GM12892 (cell line): ENCODE measurements around the gene SELENOH.

Experiments
- DNase-seq: peaks from one replicate; pipeline ENCODE4 v3.0.0; 2011; ENCODE audit not compliant: insufficient read length
- FAIRE-seq: peaks from 2 replicates; lab custom pipeline; 2011; peaks lifted over from hg19 to GRCh38; lab: Jason Lieb, UNC
- POLR2A ChIP-seq: IDR thresholded peaks from 2 replicates; pipeline ENCODE4 v1.6.1; 2011; ENCODE audit warnings: low read depth, low read length, control low read depth
- POLR2AphosphoS5 ChIP-seq: IDR thresholded peaks from 2 replicates; pipeline ENCODE4 v1.6.1; 2011; ENCODE audit warnings: low read depth, low read length, control low read depth
- TAF1 ChIP-seq: IDR thresholded peaks from 2 replicates; pipeline ENCODE4 v1.6.1; 2011; ENCODE audit warnings: low read depth, mild to moderate bottlenecking, control low read depth, low read length, borderline replicate concordance

Gene SELENOH

DNA sequence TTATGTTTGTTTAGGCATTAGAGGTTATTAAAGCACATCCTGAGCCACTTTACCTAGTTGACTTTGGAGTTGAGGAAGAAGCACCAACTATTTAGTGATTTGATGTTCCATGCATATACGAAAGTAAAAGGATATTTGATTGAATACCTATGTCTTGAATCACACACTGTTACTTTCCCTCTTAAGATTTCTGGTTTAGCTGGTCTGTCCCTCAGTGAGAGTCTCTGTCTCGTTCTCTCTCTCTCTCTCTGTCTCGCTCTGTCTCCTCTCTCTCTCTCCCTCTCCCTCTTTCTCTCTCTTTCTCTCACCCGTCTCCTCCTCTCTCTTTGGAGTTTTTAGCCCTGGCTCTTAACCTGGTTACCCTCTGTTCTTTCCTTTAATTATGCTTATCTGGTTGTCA lies 31.3 kb downstream of the SELENOH start:
- FAIRE-seq (no peak), DNase-seq (no peak)

DNA sequence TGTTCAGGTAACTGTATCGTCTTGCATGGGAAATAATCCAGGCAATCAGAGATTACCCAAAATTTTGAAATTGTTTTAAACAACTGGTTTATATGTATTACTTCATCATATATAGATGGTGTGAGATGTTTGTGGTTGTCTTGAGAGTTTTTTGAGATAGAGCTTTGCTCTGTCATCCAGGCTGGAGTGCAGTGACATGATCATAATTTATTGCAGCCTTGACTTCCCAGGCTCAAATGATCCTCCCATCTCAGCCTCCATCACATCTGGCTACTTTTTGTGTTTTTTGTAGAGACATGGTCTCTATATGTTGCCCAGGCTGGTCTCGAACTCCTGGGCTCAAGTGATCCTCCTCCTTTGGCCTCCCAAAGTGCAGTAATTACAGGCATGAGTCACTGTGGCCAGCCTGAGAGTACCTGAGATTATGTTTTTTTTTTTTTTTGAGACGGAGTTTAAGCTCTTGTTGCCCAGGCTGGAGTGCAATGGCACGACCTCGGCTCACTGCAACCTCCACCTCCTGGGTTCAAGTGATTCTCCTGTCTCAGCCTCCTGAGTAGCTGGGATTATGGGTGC lies 31.8 kb downstream of the SELENOH start:
- DNase-seq: no peak
- TF ChIP-seq POLR2AphosphoS5 (no peak), TAF1 (no peak), POLR2A (no peak)
- no peak for FAIRE-seq

More for the DNA sequence above, 31.3 kb downstream of the SELENOH start:
- TF ChIP-seq POLR2AphosphoS5 (no peak), POLR2A (no peak), TAF1 (no peak)

DNA sequence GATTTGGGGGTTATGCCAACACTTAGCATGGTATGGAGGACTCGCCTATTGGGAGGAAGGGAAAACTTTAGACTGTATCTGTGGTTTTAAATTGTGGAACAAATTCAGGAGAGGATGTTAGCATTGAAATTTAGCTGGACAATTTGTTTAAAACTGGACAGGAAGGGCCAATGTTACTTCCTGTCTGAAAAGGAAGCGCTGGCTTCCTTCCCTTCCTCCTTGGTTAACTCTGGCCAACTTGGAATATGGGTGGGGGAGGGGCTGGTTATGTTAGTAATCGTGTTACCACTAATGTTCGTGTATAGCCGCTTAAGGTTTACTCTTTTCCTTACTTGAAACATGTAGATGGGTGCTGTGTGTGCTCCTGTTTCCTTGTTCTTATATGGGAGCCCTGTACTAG lies 34.2 kb downstream of the SELENOH start:
- no peak for FAIRE-seq
- TF ChIP-seq POLR2A (no peak), TAF1 (no peak), POLR2AphosphoS5 (no peak)

DNA sequence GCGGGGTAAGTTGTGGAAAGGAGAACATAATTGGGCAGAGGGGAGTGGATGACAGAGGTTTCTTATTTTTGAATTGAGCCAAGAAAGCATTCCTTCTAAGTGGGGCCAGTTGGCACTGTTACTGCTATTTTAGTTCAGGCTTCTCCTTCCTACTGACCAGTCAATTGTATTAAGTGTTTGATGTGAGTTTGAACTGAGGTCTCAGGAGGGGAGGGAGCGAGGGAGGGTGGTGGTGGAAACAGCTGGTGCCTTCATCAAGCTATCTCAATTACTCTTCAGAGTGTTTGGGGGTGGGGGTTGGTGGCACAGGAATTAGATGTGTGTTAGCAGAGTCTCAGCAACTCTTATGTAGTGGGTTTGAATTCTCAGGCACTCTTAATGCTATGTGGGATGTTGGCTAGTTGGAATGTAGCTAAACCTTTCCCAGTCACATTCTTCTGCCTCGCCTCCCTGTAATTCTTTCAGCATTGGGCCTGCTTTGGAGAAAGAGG lies 34.8 kb downstream of the SELENOH start:
- DNase-seq: no peak
- TF ChIP-seq POLR2AphosphoS5 (no peak), POLR2A (no peak), TAF1 (no peak)
- no peak for FAIRE-seq

More for the DNA sequence above, 34.2 kb downstream of the SELENOH start:
- DNase-seq: no peak

DNA sequence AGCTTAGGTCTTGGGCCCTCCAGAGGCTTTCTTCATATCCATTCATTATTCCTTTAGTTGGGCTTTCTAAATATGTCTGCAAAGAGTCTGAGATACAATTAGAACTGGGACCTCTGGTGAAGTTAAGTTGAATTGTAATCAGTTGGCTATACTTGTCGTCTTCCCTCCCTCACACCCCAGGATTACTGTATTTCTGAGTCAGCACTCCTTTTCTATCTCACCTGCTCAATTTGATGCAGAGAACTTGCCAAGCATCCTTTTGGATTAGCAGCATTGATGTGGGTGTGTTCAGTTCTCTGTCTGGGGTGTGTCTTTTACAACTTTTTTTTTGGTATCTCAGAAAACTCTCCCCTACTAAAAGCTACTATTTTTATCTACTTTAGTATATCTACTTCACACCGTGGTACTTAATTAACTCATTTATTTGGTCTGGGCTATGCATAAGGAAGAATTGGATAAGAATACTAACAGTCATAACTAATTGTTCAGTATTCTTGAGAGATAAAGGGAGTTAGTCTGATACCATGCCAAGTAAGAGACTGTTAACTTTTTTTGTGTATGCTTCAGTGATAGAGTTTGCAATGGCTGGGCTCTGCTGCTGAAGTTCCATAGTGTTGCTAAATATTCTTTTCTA lies 35.4 kb downstream of the SELENOH start:
- no peak for TF ChIP-seq TAF1
- TF ChIP-seq POLR2AphosphoS5: no peak
- no peak for TF ChIP-seq POLR2A
- DNase-seq (no peak), FAIRE-seq (no peak)

DNA sequence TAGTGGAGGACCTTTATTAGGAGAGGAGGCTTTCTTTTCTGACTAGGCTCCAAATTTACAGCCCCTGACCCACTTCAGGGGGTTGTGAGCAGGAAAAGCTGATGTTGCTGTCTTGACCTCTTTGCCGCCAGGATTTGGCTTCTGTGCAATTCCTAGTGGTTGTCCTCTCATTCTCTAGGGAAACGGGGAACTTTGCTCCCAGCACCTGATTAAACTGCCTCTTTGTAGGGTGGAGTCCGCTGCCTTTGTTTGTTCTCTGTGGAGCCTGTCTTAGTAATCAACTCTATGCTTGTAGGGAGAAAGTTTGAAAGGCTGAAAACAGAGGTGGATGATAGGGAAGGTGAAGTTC lies 36.7 kb downstream of the SELENOH start:
- DNase-seq (no peak), FAIRE-seq (no peak)

DNA sequence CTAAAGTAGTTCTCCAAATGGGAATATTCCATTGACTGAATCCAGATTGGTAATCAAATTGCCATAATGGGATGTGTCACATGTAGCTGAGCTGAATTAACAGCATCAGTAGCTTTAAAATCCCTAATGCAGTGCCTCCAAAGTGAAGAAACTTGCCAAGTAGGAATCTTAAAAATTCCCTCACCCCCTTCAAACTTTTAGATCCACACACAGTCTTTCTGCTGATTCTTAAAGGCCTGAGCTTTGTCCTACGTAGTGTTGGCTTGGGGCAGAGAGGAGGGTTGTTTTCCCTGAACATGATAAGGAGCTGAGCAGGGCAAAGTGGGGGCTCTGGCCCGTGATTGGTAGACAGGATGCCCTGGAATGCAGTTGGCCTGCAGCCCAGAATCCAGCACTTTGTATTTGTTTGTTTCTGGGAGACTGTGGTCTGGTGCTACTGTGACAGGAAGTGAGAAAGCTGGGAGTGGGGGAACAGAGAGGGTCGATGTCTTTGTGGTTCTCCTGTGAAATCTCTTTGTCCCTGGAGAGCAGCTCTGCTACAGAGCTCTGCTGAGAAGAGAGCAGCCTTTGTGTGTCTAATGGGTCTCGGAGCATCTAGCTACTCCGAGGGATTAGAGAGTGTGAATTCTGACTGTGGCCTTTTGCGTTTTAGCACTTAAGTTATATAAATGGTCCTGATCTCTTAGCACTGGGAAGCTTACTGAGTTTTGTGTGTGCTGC lies 37.2 kb downstream of the SELENOH start:
- no peak for TF ChIP-seq TAF1
- no peak for TF ChIP-seq POLR2A
- no peak for TF ChIP-seq POLR2AphosphoS5
- FAIRE-seq (no peak), DNase-seq (no peak)

More for the DNA sequence above, 36.7 kb downstream of the SELENOH start:
- no peak for TF ChIP-seq POLR2AphosphoS5
- no peak for TF ChIP-seq POLR2A

DNA sequence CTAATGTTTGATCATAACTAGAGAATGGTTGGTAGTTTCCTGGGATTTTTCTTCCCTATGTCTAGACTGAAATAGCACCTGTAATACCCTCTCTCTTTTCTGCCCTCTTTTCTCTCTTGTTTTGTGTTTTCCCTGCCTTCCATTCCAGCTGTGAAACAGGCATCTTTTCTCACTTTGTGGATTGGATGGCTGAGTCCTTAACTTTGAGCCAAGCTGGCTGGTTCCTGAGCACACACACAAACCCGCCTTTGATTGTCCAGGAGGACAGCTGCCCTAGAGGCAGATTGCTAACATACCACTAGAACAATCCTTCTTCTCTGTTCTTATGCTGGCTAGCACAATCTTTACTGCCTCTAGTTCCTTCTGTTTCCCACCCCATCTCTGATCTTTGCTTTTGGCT lies 38.0 kb downstream of the SELENOH start:
- no peak for FAIRE-seq
- TF ChIP-seq TAF1: no peak
- DNase-seq: no peak

DNA sequence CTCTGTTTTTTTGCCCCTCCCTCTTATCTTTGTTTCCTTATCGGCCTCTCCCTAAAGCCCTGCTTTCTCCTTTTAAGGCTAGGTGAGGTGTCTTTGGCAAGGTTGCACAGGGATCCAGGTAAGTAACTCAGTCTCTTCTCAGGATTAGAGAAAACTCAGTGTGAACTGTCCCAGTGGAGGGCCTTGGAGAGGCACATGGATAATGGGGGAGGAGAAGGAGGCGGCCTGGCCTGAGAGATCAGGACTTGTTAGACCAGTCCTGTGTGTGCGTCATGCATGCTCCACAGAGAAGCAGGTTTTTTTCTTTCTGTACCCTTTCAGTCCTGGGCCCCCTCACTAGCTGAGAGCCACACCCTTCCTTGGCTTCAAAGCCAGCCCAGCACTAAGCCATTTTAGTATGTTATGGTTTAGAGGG lies 40.2 kb downstream of the SELENOH start:
- TF ChIP-seq POLR2AphosphoS5 (no peak), TAF1 (no peak), POLR2A (no peak)
- FAIRE-seq: no peak
- DNase-seq: no peak

DNA sequence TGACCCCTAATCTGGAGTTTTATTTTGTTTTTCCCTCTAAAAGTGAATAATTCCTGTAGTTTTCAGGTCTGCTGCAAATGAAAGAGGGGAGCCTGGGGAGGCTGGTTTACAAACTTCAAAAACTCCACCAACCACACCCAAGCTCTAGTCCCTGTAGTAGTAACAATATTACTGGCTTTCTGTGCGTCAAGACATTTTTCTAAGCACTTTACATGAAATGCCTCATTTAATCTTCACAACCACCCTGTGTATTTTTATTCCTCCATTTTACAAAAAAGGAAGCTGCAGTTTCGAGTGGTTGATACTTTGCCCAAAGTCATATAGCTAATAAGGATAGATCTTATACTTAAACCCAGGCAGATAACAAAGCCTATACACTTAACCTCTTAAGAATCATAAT lies 43.8 kb downstream of the SELENOH start:
- peak; percentile 33 for FAIRE-seq
- DNase-seq: no peak
- no peak for TF ChIP-seq TAF1
- no peak for TF ChIP-seq POLR2A
- TF ChIP-seq POLR2AphosphoS5: no peak

DNA sequence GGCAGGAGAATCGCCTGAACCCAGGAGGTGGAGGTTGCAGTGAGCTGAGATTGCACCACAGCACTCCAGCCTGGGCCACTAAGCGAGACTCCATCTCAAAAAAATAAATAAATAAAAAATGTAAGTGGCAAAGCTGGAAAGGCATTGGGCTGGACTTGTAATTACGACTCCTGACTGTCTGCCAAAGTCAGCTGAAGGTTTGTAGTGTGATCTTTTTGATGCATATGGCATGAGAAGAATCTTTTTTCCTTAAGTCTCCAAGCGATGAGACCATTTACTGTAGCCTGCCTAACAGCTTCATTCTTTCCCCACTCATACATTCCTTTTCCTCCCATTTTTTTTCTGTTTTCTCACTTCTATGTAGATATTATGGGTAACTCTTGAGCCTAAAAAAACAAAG lies 45.1 kb downstream of the SELENOH start:
- TF ChIP-seq TAF1 (no peak), POLR2A (no peak), POLR2AphosphoS5 (no peak)
- FAIRE-seq (peak; percentile 51), DNase-seq (no peak)
